ENCODE results near the gene OR2A25.
"Not testable (repeated sequence)": the region's sequence is repeated elsewhere in the genome, so short reads cannot be mapped to it uniquely, and the experiment has no call there.

The OR2A25 gene

GRCh38 chr7:144069511-144069910 is at the start of gene OR2A25:
TSS of gene OR2A25 (plus strand) at chr7:144069811. CDS start at chr7:144074220, 4,409 bp downstream.
- DNase-seq: no peak

GRCh38 chr7:144020340-144020739 is 49.3 kb upstream of the OR2A25 start:
- DNase-seq: no peak

GRCh38 chr7:144022169-144022568 is 47.4 kb upstream of the OR2A25 start:
- DNase-seq: no peak

GRCh38 chr7:144023171-144023827 is 46.3 kb upstream of the OR2A25 start:
- DNase-seq: no peak

GRCh38 chr7:144024213-144024612 is 45.4 kb upstream of the OR2A25 start:
- DNase-seq: no peak

GRCh38 chr7:144026203-144026883 is 43.3 kb upstream of the OR2A25 start:
- no peak for DNase-seq

GRCh38 chr7:144027070-144027469 is 42.5 kb upstream of the OR2A25 start:
- DNase-seq: no peak

- no peak for DNase-seq
These were observed 41.6 kb upstream of the OR2A25 start for GRCh38 chr7:144027974-144028373.

GRCh38 chr7:144028547-144028946 is 41.1 kb upstream of the OR2A25 start:
- DNase-seq: no peak

- no peak for DNase-seq
These were observed 37.1 kb upstream of the OR2A25 start for GRCh38 chr7:144032516-144032915.

GRCh38 chr7:144032985-144033709 is 36.5 kb upstream of the OR2A25 start:
- DNase-seq: no peak

GRCh38 chr7:144035385-144035784 is 34.2 kb upstream of the OR2A25 start:
- no peak for DNase-seq

- no peak for DNase-seq
These were observed 33.2 kb upstream of the OR2A25 start for GRCh38 chr7:144036302-144036885.

GRCh38 chr7:144037414-144038035 is 32.1 kb upstream of the OR2A25 start:
- DNase-seq: no peak

GRCh38 chr7:144038887-144039286 is 30.7 kb upstream of the OR2A25 start:
- no peak for DNase-seq

- no peak for DNase-seq
These were observed 21.0 kb upstream of the OR2A25 start, which contains the start of gene OR2A5 for GRCh38 chr7:144048648-144049047. TSS of gene OR2A5 (plus strand) at chr7:144048948. CDS start at chr7:144050402, 1,454 bp downstream.

- DNase-seq: no peak
These were observed 20.1 kb upstream of the OR2A25 start for GRCh38 chr7:144049491-144049890.

GRCh38 chr7:144050093-144050492 is 19.5 kb upstream of the OR2A25 start:
- DNase-seq: no peak

- not testable (repeated sequence) for DNase-seq
These were observed 18.7 kb upstream of the OR2A25 start for GRCh38 chr7:144050884-144051283.

- no peak for DNase-seq
These were observed 11.7 kb upstream of the OR2A25 start for GRCh38 chr7:144057954-144058353.

GRCh38 chr7:144063710-144064109 is 5.9 kb upstream of the OR2A25 start:
- DNase-seq: no peak

GRCh38 chr7:144069953-144070352 is 342 bp downstream of the OR2A25 start:
- no peak for DNase-seq

GRCh38 chr7:144074374-144074773 is 4.8 kb downstream of the OR2A25 start:
- no peak for DNase-seq
